Pancreas (tissue), 10 donors: ENCODE measurements around the gene SLC4A1. TPM values are rescaled to one million over a fixed set of nuclear protein-coding genes. Genes with fewer than 3 reads are reported as not detected.

Experiments
- ATAC-seq, 4 donors: fragments of 200-7000 bp; cut with Tn5 transposase; one replicate each; pipeline versions ENCODE4 v1.8.0 to v1.9.1; 2020; ENCODE audit warnings: mild to moderate bottlenecking in 4 of 4, moderate library complexity in 4 of 4
- DNase-seq, 6 donors: peaks; one replicate each; pipeline ENCODE4 v3.0.0-alpha.2; 2020
- FAIRE-seq: peaks from 2 replicates; lab custom pipeline; 2012; peaks lifted over from hg19 to GRCh38; lab: Jason Lieb, UNC
- H3K27ac ChIP-seq, 4 donors: fragments of 200-600 bp; sonication (generic); 1 replicate in 3 of 4; 2 replicates in 1 of 4; pipeline versions ENCODE4 v1.5.0 to v1.8.0; 2020
- H3K27me3 ChIP-seq, 4 donors: fragments of 200-600 bp; one replicate each; pipeline ENCODE4 v1.8.0; 2021
- H3K36me3 ChIP-seq, 3 donors: fragments of 200-600 bp; sonication (generic) in 1 of 3; one replicate each; pipeline versions ENCODE4 v1.5.0 to v1.8.0; 2020 to 2021
- H3K4me1 ChIP-seq, 3 donors: fragments of 200-600 bp; one replicate each; pipeline ENCODE4 v1.8.0; 2021
- H3K4me3 ChIP-seq, 4 donors: fragments of 200-600 bp; sonication (generic) in 2 of 4; one replicate each; pipeline versions ENCODE4 v1.5.0 to v1.8.0; 2020 to 2021
- H3K9me3 ChIP-seq, 4 donors: fragments of 200-600 bp; one replicate each; pipeline ENCODE4 v1.8.0; 2021
- WGBS, 2 donors: extraction: QIAGEN DNeasy Blood & Tissue Kit; methylation state at CpG; one replicate each; pipeline ENCODE4 v1.1.7; 2013; 5-methylcytosine and 5-hydroxymethylcytosine counted together
- intact Hi-C, 3 donors: fragments of 100-400 bp; cut with DNase I; formaldehyde crosslinking; loops; one replicate each; pipeline versions ENCODE4 v1.11.1 to v1.14.2; 2022
- polyA plus RNA-seq, 2 donors: library from polyadenylated mRNA; stranded (reverse); fragments of 200-250 nt; gene quantifications; one replicate each; pipeline ENCODE4 v1.2.3, GENCODE V29; 2013
- total RNA-seq, 6 donors: library from RNA; stranded (reverse); fragmentation: NEBNext Ultra II Directional in 4 of 6; extraction: Animal tissue kit (Norgen Biotek cat#: 25700) in 4 of 6; gene quantifications; one replicate each; pipeline versions ENCODE4 v1.2.1 to v1.2.4, GENCODE V29; 2021 to 2023
- TF ChIP-seq, protein P1 (sequence below), 4 donors: fragments of 200-600 bp; sonication (generic) in 3 of 4; IDR thresholded peaks; one replicate each; pipeline versions ENCODE4 v1.5.0 to v1.8.0; 2021; ENCODE audit warnings: antibody characterized with exemption in 4 of 4
- donor health status: healthy with polysubstance abuse.
- donor health status: DM: no; HTN: no; CAD: no; lungs with moderate emphysema.
- donor health status: DM: no; HTN: no; CAD: no.
- donor health status: control.
- donor health status: control.
- donor health status: Bipolar disorder and iron deficiency.
- donor health status: DM: yes; HTN: yes; CAD: no.
- donor health status: DM: no; HTN: no; CAD: no.
- donor health status: DM: no; HTN: no; CAD: no.
- donor health status: DM: yes; HTN: yes; CAD: no.

Gene SLC4A1
- total and polyA plus RNA-seq, 8 donors: 0.24 to 0.37 TPM; not detected in 6

GRCh38 chr17:44213403-44214229, 54.3 kb downstream of the SLC4A1 start:
- DNase-seq (no peak), FAIRE-seq (no peak)
- intact Hi-C loops: loop anchor here (5.0 to 10.0 kb wide), 4 partner anchors 109 to 134 kb away; partner anchors contain the start of genes SLC25A39 (in 2 of the 3) and GRN (in 1 of the 3)

DNA sequence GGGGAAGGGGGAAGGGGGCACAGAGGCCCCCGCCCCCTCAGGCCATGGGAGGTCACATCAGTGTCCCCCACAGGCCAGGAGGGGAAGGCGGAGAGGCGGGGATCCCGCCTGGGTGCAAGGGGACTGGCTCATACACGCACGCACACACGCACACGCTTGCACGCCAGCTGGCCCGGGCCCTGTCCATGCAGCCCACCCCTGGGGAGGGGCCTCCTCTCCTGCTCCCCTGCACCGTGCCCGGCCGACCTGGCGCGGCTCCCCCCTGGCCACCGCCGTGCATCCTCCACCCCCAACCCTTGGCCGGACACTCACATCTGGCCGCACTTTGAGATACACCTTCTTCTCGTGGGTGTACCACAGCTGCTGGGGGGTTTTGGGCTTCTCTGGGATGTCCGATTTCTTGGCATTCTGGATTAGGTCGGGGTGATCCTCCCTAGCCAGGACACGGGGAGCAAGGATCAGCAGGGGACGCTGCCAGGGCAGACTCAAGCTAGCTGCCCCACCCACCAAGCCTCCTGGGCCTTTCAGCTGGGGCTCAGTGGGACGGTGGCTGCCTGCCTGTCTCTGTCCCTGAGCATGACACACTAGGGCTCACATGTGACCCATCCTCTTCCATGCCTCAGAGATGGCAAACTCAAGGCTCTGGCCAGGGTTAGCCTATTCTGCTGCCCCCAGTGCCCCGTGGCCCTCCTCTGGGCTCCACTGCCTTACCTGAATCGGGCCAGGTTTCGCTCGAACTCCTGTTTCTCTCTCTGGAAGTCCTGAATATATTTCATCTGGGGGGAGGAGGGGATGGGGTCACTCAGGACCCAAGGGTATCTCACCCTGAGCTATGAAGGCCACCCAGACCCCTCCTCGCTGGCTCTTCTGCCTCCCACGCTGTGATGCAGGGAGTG, 55.2 kb downstream of the SLC4A1 start:
- DNase-seq (peak in 2 of 6 donors; percentile 57 to 82), FAIRE-seq (no peak), ATAC-seq (no peak)
- intact Hi-C loops: loop anchor here (5.0 to 10.0 kb wide), 4 partner anchors 110 to 135 kb away; partner anchors contain the start of genes SLC25A39 (in 2 of the 3) and GRN (in 1 of the 3)
- Histone ChIP-seq H3K27me3 (no peaks in the 10 kb centered on the region), H3K4me3 (no peak overlapping the region), H3K9me3 (no peaks in the 10 kb centered on the region), H3K4me1 (peaks cover 4 to 12% (median 7%) of the 10 kb centered on the region in 3 donors), H3K27ac (no peak overlapping the region), H3K36me3 (peaks cover 0 to 34% (median 24%) of the 10 kb centered on the region in 3 donors)
- TF ChIP-seq, protein P1, sequence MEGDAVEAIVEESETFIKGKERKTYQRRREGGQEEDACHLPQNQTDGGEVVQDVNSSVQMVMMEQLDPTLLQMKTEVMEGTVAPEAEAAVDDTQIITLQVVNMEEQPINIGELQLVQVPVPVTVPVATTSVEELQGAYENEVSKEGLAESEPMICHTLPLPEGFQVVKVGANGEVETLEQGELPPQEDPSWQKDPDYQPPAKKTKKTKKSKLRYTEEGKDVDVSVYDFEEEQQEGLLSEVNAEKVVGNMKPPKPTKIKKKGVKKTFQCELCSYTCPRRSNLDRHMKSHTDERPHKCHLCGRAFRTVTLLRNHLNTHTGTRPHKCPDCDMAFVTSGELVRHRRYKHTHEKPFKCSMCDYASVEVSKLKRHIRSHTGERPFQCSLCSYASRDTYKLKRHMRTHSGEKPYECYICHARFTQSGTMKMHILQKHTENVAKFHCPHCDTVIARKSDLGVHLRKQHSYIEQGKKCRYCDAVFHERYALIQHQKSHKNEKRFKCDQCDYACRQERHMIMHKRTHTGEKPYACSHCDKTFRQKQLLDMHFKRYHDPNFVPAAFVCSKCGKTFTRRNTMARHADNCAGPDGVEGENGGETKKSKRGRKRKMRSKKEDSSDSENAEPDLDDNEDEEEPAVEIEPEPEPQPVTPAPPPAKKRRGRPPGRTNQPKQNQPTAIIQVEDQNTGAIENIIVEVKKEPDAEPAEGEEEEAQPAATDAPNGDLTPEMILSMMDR (IDR thresholded peaks at IDR 0.05): no peak
- 61 to 73% methylated on average over 30 to 31 of the region's 31 CpGs for WGBS, 2 donors

More at GRCh38 chr17:44213403-44214229, 54.3 kb downstream of the SLC4A1 start:
- H3K27ac ChIP-seq: no peak overlapping the region
- H3K27me3 ChIP-seq: no peaks in the 10 kb centered on the region
- H3K36me3 ChIP-seq: peaks cover 0 to 34% (median 23%) of the 10 kb centered on the region in 3 donors
- no peak overlapping the region for H3K4me3 ChIP-seq
- H3K9me3 ChIP-seq: no peaks in the 10 kb centered on the region
- 86 to 89% methylated on average over 15 of the region's 15 CpGs for WGBS, 2 donors
- TF ChIP-seq, protein P1 (IDR thresholded peaks at IDR 0.05): no peak
- ATAC-seq: no peak
- H3K4me1 ChIP-seq: peaks cover 6 to 17% (median 10%) of the 10 kb centered on the region in 3 donors

DNA sequence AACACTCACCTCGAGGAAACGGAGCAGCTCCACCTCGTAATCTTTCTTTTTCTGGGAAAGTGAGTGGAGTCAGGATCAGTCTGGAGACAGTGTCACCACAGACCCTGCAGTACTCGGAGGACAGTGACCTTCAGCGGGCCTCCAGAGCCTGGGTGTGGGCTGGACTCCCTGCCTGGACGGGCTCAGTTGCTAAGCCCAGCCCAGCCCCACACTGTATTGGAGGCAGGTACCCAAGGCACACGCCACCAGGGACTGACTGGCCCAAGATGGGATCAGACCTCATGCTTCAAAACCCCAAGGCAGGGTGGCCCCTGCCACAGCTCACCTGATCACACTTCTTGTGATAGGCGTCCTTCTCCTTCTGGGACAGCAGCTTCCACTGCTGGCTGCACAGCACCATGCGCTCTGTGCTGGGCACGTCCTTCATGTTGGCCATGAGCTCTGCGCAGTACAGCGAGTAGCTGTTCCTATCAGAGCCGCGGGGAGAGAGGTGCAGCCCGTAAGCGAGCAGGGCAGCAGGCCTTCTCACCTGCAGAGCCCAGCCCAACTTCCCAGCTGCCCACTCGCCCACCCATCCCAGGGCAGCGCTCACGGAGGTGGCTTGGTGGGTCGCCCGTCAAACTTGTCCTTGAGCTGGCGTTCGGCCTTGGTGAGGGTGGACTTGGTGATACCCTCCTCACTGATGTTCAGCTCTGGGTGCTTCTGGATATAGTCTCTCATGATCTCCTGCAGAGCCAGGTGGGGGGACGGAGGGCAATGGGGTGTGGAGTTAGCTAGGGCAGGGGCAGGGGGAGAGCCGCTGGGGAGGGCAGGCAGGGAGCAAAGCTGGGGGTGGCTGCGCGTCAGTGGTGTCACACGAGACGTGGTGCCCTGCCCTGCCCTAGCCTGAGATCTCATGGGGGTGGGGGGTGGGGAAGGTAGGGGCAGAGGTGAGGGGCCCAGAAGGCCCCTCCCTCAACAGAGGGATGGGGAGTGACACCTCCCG, 56.4 kb downstream of the SLC4A1 start:
- Histone ChIP-seq H3K4me1 (peaks cover 0 to 8% (median 0%) of the 10 kb centered on the region in 3 donors), H3K36me3 (peaks cover 0 to 45% (median 34%) of the 10 kb centered on the region in 3 donors), H3K27ac (no peak overlapping the region), H3K9me3 (no peaks in the 10 kb centered on the region), H3K27me3 (no peaks in the 10 kb centered on the region), H3K4me3 (no peak overlapping the region)
- FAIRE-seq (no peak), ATAC-seq (peak in 1 of 4 donors; percentile 2), DNase-seq (peak in 1 of 6 donors; percentile 78)
- intact Hi-C loops: loop anchor here (5.0 to 10.0 kb wide), 4 partner anchors 111 to 136 kb away; partner anchors contain the start of genes SLC25A39 (in 2 of the 3) and GRN (in 1 of the 3)
- WGBS, 2 donors: 76 to 80% methylated on average over 30 of the region's 30 CpGs
- TF ChIP-seq, protein P1 (IDR thresholded peaks at IDR 0.05): no peak
